ENCODE results near the gene FAM81A.
"Not testable (repeated sequence)": the region's sequence is repeated elsewhere in the genome, so short reads cannot be mapped to it uniquely, and the experiment has no call there.

The FAM81A gene

GRCh38 chr15:59401051-59401823 lies 36.7 kb upstream of the FAM81A start:
- H3K4me3 ChIP-seq (ENCODE audit: insufficient read depth, low read depth, low read length); H3K27ac ChIP-seq (ENCODE audit: insufficient read depth, low read depth, low read length, poor library complexity, severe bottlenecking); H3K9me3 ChIP-seq (ENCODE audit: control insufficient read depth, low read length); H3K36me3 ChIP-seq (ENCODE audit: control insufficient read depth, insufficient read depth, low read length); H3K4me1 ChIP-seq (ENCODE audit: control insufficient read depth, insufficient read depth, low read length); H3K27me3 ChIP-seq (ENCODE audit: control insufficient read depth, insufficient read depth, low read length, poor library complexity, severe bottlenecking): not testable (repeated sequence)
- 81 to 83% methylated on average over 10 of the region's 10 CpGs for WGBS, 2 experiments

- no peaks in the 10 kb centered on the region for H3K36me3 ChIP-seq (ENCODE audit: control insufficient read depth, insufficient read depth, low read length)
- H3K27ac ChIP-seq (ENCODE audit: insufficient read depth, low read depth, low read length, poor library complexity, severe bottlenecking) = no peak overlapping the region
- 41 to 45% methylated on average over 9 to 15 of the region's 15 CpGs for WGBS, 2 experiments
- no peaks in the 10 kb centered on the region for H3K27me3 ChIP-seq (ENCODE audit: control insufficient read depth, insufficient read depth, low read length, poor library complexity, severe bottlenecking)
- no peaks in the 10 kb centered on the region for H3K4me1 ChIP-seq (ENCODE audit: control insufficient read depth, insufficient read depth, low read length)
- H3K9me3 ChIP-seq (ENCODE audit: control insufficient read depth, low read length) = no peaks in the 10 kb centered on the region
- H3K4me3 ChIP-seq (ENCODE audit: insufficient read depth, low read depth, low read length) = no peak overlapping the region
Observed at GRCh38 chr15:59401824-59402569, 36.0 kb upstream of the FAM81A start.

- H3K4me3 ChIP-seq (ENCODE audit: insufficient read depth, low read depth, low read length) = no peak overlapping the region
- H3K9me3 ChIP-seq (ENCODE audit: control insufficient read depth, low read length) = no peaks in the 10 kb centered on the region
- H3K27ac ChIP-seq (ENCODE audit: insufficient read depth, low read depth, low read length, poor library complexity, severe bottlenecking) = no peak overlapping the region
- no peaks in the 10 kb centered on the region for H3K4me1 ChIP-seq (ENCODE audit: control insufficient read depth, insufficient read depth, low read length)
- H3K36me3 ChIP-seq (ENCODE audit: control insufficient read depth, insufficient read depth, low read length) = no peaks in the 10 kb centered on the region
- no peaks in the 10 kb centered on the region for H3K27me3 ChIP-seq (ENCODE audit: control insufficient read depth, insufficient read depth, low read length, poor library complexity, severe bottlenecking)
- WGBS, 2 experiments = 78 to 87% methylated on average over 6 to 7 of the region's 7 CpGs
Observed at GRCh38 chr15:59405079-59405478, 32.9 kb upstream of the FAM81A start.

- no peaks in the 10 kb centered on the region for H3K9me3 ChIP-seq (ENCODE audit: control insufficient read depth, low read length)
- WGBS, 2 experiments = 62 to 68% methylated on average over 2 to 3 of the region's 3 CpGs
- no peak overlapping the region for H3K4me3 ChIP-seq (ENCODE audit: insufficient read depth, low read depth, low read length)
- H3K27me3 ChIP-seq (ENCODE audit: control insufficient read depth, insufficient read depth, low read length, poor library complexity, severe bottlenecking) = no peaks in the 10 kb centered on the region
- no peak overlapping the region for H3K27ac ChIP-seq (ENCODE audit: insufficient read depth, low read depth, low read length, poor library complexity, severe bottlenecking)
- no peaks in the 10 kb centered on the region for H3K4me1 ChIP-seq (ENCODE audit: control insufficient read depth, insufficient read depth, low read length)
- H3K36me3 ChIP-seq (ENCODE audit: control insufficient read depth, insufficient read depth, low read length) = no peaks in the 10 kb centered on the region
Observed at GRCh38 chr15:59406446-59406845, 31.5 kb upstream of the FAM81A start.

- Histone ChIP-seq H3K4me1 (ENCODE audit: control insufficient read depth, insufficient read depth, low read length) (no peaks in the 10 kb centered on the region), H3K27ac (ENCODE audit: insufficient read depth, low read depth, low read length, poor library complexity, severe bottlenecking) (no peak overlapping the region), H3K4me3 (ENCODE audit: insufficient read depth, low read depth, low read length) (no peak overlapping the region), H3K27me3 (ENCODE audit: control insufficient read depth, insufficient read depth, low read length, poor library complexity, severe bottlenecking) (no peaks in the 10 kb centered on the region), H3K9me3 (ENCODE audit: control insufficient read depth, low read length) (no peaks in the 10 kb centered on the region), H3K36me3 (ENCODE audit: control insufficient read depth, insufficient read depth, low read length) (no peaks in the 10 kb centered on the region)
- WGBS, 2 experiments = 96 to 98% methylated on average over 5 of the region's 5 CpGs
Observed at GRCh38 chr15:59407946-59408345, 30.0 kb upstream of the FAM81A start.

GRCh38 chr15:59410391-59410896 lies 27.5 kb upstream of the FAM81A start:
- H3K4me3 ChIP-seq (ENCODE audit: insufficient read depth, low read depth, low read length) = no peak overlapping the region
- H3K9me3 ChIP-seq (ENCODE audit: control insufficient read depth, low read length) = no peaks in the 10 kb centered on the region
- H3K27me3 ChIP-seq (ENCODE audit: control insufficient read depth, insufficient read depth, low read length, poor library complexity, severe bottlenecking) = no peaks in the 10 kb centered on the region
- 72 to 88% methylated on average over 2 of the region's 2 CpGs for WGBS, 2 experiments
- no peaks in the 10 kb centered on the region for H3K36me3 ChIP-seq (ENCODE audit: control insufficient read depth, insufficient read depth, low read length)
- no peaks in the 10 kb centered on the region for H3K4me1 ChIP-seq (ENCODE audit: control insufficient read depth, insufficient read depth, low read length)
- no peak overlapping the region for H3K27ac ChIP-seq (ENCODE audit: insufficient read depth, low read depth, low read length, poor library complexity, severe bottlenecking)

GRCh38 chr15:59413577-59413976 lies 24.4 kb upstream of the FAM81A start:
- Histone ChIP-seq H3K9me3 (ENCODE audit: control insufficient read depth, low read length) (no peaks in the 10 kb centered on the region), H3K4me3 (ENCODE audit: insufficient read depth, low read depth, low read length) (no peak overlapping the region), H3K27ac (ENCODE audit: insufficient read depth, low read depth, low read length, poor library complexity, severe bottlenecking) (no peak overlapping the region), H3K27me3 (ENCODE audit: control insufficient read depth, insufficient read depth, low read length, poor library complexity, severe bottlenecking) (no peaks in the 10 kb centered on the region), H3K36me3 (ENCODE audit: control insufficient read depth, insufficient read depth, low read length) (no peaks in the 10 kb centered on the region), H3K4me1 (ENCODE audit: control insufficient read depth, insufficient read depth, low read length) (no peaks in the 10 kb centered on the region)
- 72 to 85% methylated on average over 2 of the region's 2 CpGs for WGBS, 2 experiments

GRCh38 chr15:59416816-59417215 lies 21.2 kb upstream of the FAM81A start:
- 82 to 83% methylated on average over 4 of the region's 4 CpGs for WGBS, 2 experiments

GRCh38 chr15:59419170-59419569 lies 18.8 kb upstream of the FAM81A start:
- Histone ChIP-seq H3K27me3 (ENCODE audit: control insufficient read depth, insufficient read depth, low read length, poor library complexity, severe bottlenecking) (no peaks in the 10 kb centered on the region), H3K27ac (ENCODE audit: insufficient read depth, low read depth, low read length, poor library complexity, severe bottlenecking) (no peak overlapping the region), H3K4me1 (ENCODE audit: control insufficient read depth, insufficient read depth, low read length) (no peaks in the 10 kb centered on the region), H3K36me3 (ENCODE audit: control insufficient read depth, insufficient read depth, low read length) (no peaks in the 10 kb centered on the region), H3K4me3 (ENCODE audit: insufficient read depth, low read depth, low read length) (no peak overlapping the region), H3K9me3 (ENCODE audit: control insufficient read depth, low read length) (no peaks in the 10 kb centered on the region)
- WGBS, 2 experiments = 88 to 90% methylated on average over 1 of the region's 1 CpG

More at GRCh38 chr15:59416816-59417215, 21.2 kb upstream of the FAM81A start:
- Histone ChIP-seq H3K36me3 (ENCODE audit: control insufficient read depth, insufficient read depth, low read length) (no peaks in the 10 kb centered on the region), H3K4me3 (ENCODE audit: insufficient read depth, low read depth, low read length) (no peak overlapping the region), H3K27me3 (ENCODE audit: control insufficient read depth, insufficient read depth, low read length, poor library complexity, severe bottlenecking) (no peaks in the 10 kb centered on the region), H3K4me1 (ENCODE audit: control insufficient read depth, insufficient read depth, low read length) (no peaks in the 10 kb centered on the region), H3K9me3 (ENCODE audit: control insufficient read depth, low read length) (no peaks in the 10 kb centered on the region), H3K27ac (ENCODE audit: insufficient read depth, low read depth, low read length, poor library complexity, severe bottlenecking) (no peak overlapping the region)

GRCh38 chr15:59420108-59420507 lies 17.9 kb upstream of the FAM81A start:
- Histone ChIP-seq H3K27ac (ENCODE audit: insufficient read depth, low read depth, low read length, poor library complexity, severe bottlenecking) (no peak overlapping the region), H3K36me3 (ENCODE audit: control insufficient read depth, insufficient read depth, low read length) (no peaks in the 10 kb centered on the region), H3K4me3 (ENCODE audit: insufficient read depth, low read depth, low read length) (no peak overlapping the region), H3K9me3 (ENCODE audit: control insufficient read depth, low read length) (no peaks in the 10 kb centered on the region), H3K4me1 (ENCODE audit: control insufficient read depth, insufficient read depth, low read length) (no peaks in the 10 kb centered on the region), H3K27me3 (ENCODE audit: control insufficient read depth, insufficient read depth, low read length, poor library complexity, severe bottlenecking) (no peaks in the 10 kb centered on the region)
- WGBS, 2 experiments = 86 to 92% methylated on average over 3 of the region's 3 CpGs
